ENCODE data around the gene ZNF256. TPM values are rescaled to one million over a fixed set of nuclear protein-coding genes. Genes with fewer than 3 reads are reported as not detected.

The ZNF256 gene
- total RNA-seq, 1 experiment from 2014 or later, result not detected

Other genes with a start within 250 kb of the ZNF256 start
- gene ZNF154, start 238.5 kb downstream of the ZNF256 start, total RNA-seq (2014; rRNA removed; shearing (Covaris generic)), result 0.05 TPM in 1 of 2 replicates, not detected in the other
- gene ZNF671, start 220.1 kb downstream of the ZNF256 start, total RNA-seq (2014; rRNA removed; shearing (Covaris generic)), result not detected in 2 replicates
- gene ZNF776, start 200.9 kb downstream of the ZNF256 start, total RNA-seq (2014; rRNA removed; shearing (Covaris generic)), result 11.4 and 14.6 TPM in 2 replicates
- gene ZNF586, start 178.0 kb downstream of the ZNF256 start, total RNA-seq (2014; rRNA removed; shearing (Covaris generic)), result 18.3 and 18.5 TPM in 2 replicates
- 17.3 and 22.3 TPM in 2 replicates for gene ZNF552, start 132.8 kb downstream of the ZNF256 start, total RNA-seq (2014; rRNA removed; shearing (Covaris generic))
- 32.1 and 40.0 TPM in 2 replicates for gene ZNF587B, start 117.4 kb downstream of the ZNF256 start, total RNA-seq (2014; rRNA removed; shearing (Covaris generic))
- 33.7 and 39.4 TPM in 2 replicates for gene ZNF587, start 97.8 kb downstream of the ZNF256 start, total RNA-seq (2014; rRNA removed; shearing (Covaris generic))
- 8.6 and 11.1 TPM in 2 replicates for gene ZNF814, start 58.7 kb downstream of the ZNF256 start, total RNA-seq (2014; rRNA removed; shearing (Covaris generic))
- gene ZNF417, start 31.1 kb downstream of the ZNF256 start, total RNA-seq (2014; rRNA removed; shearing (Covaris generic)), result 9.4 and 9.8 TPM in 2 replicates
- gene ZNF418, start 12.3 kb downstream of the ZNF256 start, total RNA-seq (2014; rRNA removed; shearing (Covaris generic)), result not detected in 2 replicates
- gene C19orf18, start 26.8 kb upstream of the ZNF256 start, total RNA-seq (2014; rRNA removed; shearing (Covaris generic)), result not detected in 2 replicates
- not detected in 2 replicates for gene ZNF606, start 55.1 kb upstream of the ZNF256 start, total RNA-seq (2014; rRNA removed; shearing (Covaris generic))
- gene ZSCAN1, start 86.3 kb upstream of the ZNF256 start, total RNA-seq (2014; rRNA removed; shearing (Covaris generic)), result not detected in 2 replicates
- gene ZNF135, start 111.6 kb upstream of the ZNF256 start, total RNA-seq (2014; rRNA removed; shearing (Covaris generic)), result not detected in 2 replicates
- gene ZSCAN18, start 150.5 kb upstream of the ZNF256 start, total RNA-seq (2014; rRNA removed; shearing (Covaris generic)), result not detected in 2 replicates
- gene ZNF329, start 203.1 kb upstream of the ZNF256 start, total RNA-seq (2014; rRNA removed; shearing (Covaris generic)), result 2.5 and 4.2 TPM in 2 replicates
- gene ZNF274, start 235.4 kb upstream of the ZNF256 start, total RNA-seq (2014; rRNA removed; shearing (Covaris generic)), result 11.1 and 19.7 TPM in 2 replicates